ENCODE measurements around the gene AKR7A3.

AKR7A3 gene

GRCh38 chr1:19325958-19326747 is 37.6 kb upstream of the AKR7A3 start:
- H3K4me3 ChIP-seq (ENCODE audit: low read depth, low read length) = no peak overlapping the region
- TF ChIP-seq CTCF (conservative IDR thresholded peaks at IDR 0.05; ENCODE audit: low read depth, low read length) = no peak
- no peak for DNase-seq (ENCODE audit: low read depth)

GRCh38 chr1:19325368-19325957 is 36.9 kb upstream of the AKR7A3 start:
- no peak overlapping the region for H3K4me3 ChIP-seq (ENCODE audit: low read depth, low read length)
- no peak for DNase-seq (ENCODE audit: low read depth)
- no peak for TF ChIP-seq CTCF (conservative IDR thresholded peaks at IDR 0.05; ENCODE audit: low read depth, low read length)

GRCh38 chr1:19324665-19324990 is 36.1 kb upstream of the AKR7A3 start:
- TF ChIP-seq CTCF (conservative IDR thresholded peaks at IDR 0.05; ENCODE audit: low read depth, low read length) = no peak
- H3K4me3 ChIP-seq (ENCODE audit: low read depth, low read length) = no peak overlapping the region
- no peak for DNase-seq (ENCODE audit: low read depth)

GRCh38 chr1:19323987-19324664 is 35.6 kb upstream of the AKR7A3 start:
- H3K4me3 ChIP-seq (ENCODE audit: low read depth, low read length) = no peak overlapping the region
- no peak for TF ChIP-seq CTCF (conservative IDR thresholded peaks at IDR 0.05; ENCODE audit: low read depth, low read length)
- no peak for DNase-seq (ENCODE audit: low read depth)

GRCh38 chr1:19322481-19322880 is 33.9 kb upstream of the AKR7A3 start:
- H3K4me3 ChIP-seq (ENCODE audit: low read depth, low read length) = no peak overlapping the region
- no peak for DNase-seq (ENCODE audit: low read depth)
- TF ChIP-seq CTCF (conservative IDR thresholded peaks at IDR 0.05; ENCODE audit: low read depth, low read length) = no peak

- no peak overlapping the region for H3K4me3 ChIP-seq (ENCODE audit: low read depth, low read length)
- TF ChIP-seq CTCF (conservative IDR thresholded peaks at IDR 0.05; ENCODE audit: low read depth, low read length) = no peak
- no peak for DNase-seq (ENCODE audit: low read depth)
Observed at GRCh38 chr1:19321071-19321470, 32.5 kb upstream of the AKR7A3 start.

Data from choroid plexus epithelial cell (primary cell).